H1 (cell line): ENCODE results near the gene IDH3A.

Experiments used
- BACH1 ChIP-seq: IDR thresholded peaks from 2 replicates; pipeline ENCODE4 v1.6.1; 2012; ENCODE audit warnings: low read length, improper control_type of control experiment
- CTCF ChIP-seq, 3 experiments: IDR thresholded peaks; 1 replicate in 2 of 3; 2 replicates in 1 of 3; pipeline versions ENCODE4 v1.5.1 to v1.6.1; 2011; ENCODE audit warnings: low read length in 3 of 3, mild to moderate bottlenecking in 3 of 3, inconsistent platforms in 2 of 3, low read depth in 1 of 3, moderate library complexity in 1 of 3; ENCODE audit not compliant: insufficient read depth in 1 of 3; ENCODE audit errors: control extremely low read depth in 1 of 3
- GTF2F1 ChIP-seq: IDR thresholded peaks from 2 replicates; pipeline ENCODE4 v1.6.1; 2012; ENCODE audit warnings: low read depth, low read length, improper control_type of control experiment, borderline replicate concordance
- HDAC6 ChIP-seq: IDR thresholded peaks from one replicate; pipeline ENCODE4 v1.7.1; 2012; ENCODE audit warnings: low read depth, mild to moderate bottlenecking, inconsistent platforms, low read length, moderate library complexity
- JUN ChIP-seq: IDR thresholded peaks from 2 replicates; pipeline ENCODE4 v1.6.1; 2011; ENCODE audit warnings: low read depth, mild to moderate bottlenecking, improper control_type of control experiment, low read length
- POLR2A ChIP-seq, 2 experiments: IDR thresholded peaks; 1 replicate in 1 of 2; 2 replicates in 1 of 2; pipeline ENCODE4 v1.6.1; 2011; ENCODE audit warnings: low read depth in 2 of 2, low read length in 2 of 2, mild to moderate bottlenecking in 2 of 2; ENCODE audit errors: control extremely low read depth in 1 of 2
- POLR2AphosphoS5 ChIP-seq: IDR thresholded peaks from 2 replicates; pipeline ENCODE4 v1.6.1; 2011; ENCODE audit warnings: low read depth, low read length
- RBBP5 ChIP-seq: IDR thresholded peaks from 2 replicates; pipeline ENCODE4 v1.7.1; 2012; ENCODE audit warnings: low read depth, mild to moderate bottlenecking, inconsistent platforms, low read length, moderate library complexity, borderline replicate concordance
- RNF2 ChIP-seq: fragments of 200-900, 300-1000 bp; sonication (generic); IDR thresholded peaks from 2 replicates; pipeline ENCODE4 v1.7.1; 2016; ENCODE audit warnings: borderline replicate concordance, low read depth, mild to moderate bottlenecking, antibody characterized with exemption, low read length; ENCODE audit not compliant: poor library complexity, severe bottlenecking; ENCODE audit errors: missing control alignments
- SP1 ChIP-seq: IDR thresholded peaks from 2 replicates; pipeline ENCODE4 v1.6.1; 2011; ENCODE audit warnings: low read depth, low read length
- YY1 ChIP-seq: IDR thresholded peaks from 2 replicates; pipeline ENCODE4 v1.6.1; 2011; ENCODE audit warnings: low read depth, mild to moderate bottlenecking, low read length
- ZNF274 ChIP-seq: IDR thresholded peaks from 2 replicates; pipeline ENCODE4 v1.7.0; 2012; ENCODE audit warnings: low read length, borderline replicate concordance; ENCODE audit errors: extremely low read depth
- TF ChIP-seq, protein P1 (sequence below): IDR thresholded peaks from 2 replicates; pipeline ENCODE4 v1.6.1; 2011; ENCODE audit warnings: low read depth, mild to moderate bottlenecking, low read length; ENCODE audit not compliant: insufficient read depth

DNA sequence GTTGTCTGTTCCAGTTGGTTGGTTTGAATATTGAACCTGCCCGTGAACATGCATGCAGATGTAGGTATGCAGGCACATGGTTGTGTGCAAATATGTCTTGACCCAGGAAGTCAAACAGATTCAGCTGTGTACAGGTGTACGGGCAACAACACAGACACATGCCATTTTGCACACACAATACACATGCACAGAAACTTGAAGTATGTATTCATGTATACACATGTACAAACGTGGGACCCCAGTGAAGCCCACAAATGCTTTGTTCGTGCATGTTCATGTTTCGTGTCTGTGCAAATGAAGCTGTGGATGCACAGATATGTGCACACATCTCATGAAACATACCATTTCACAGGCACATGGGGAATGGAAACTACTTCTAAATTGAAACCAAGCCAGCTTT lies 30.7 kb downstream of the IDH3A start:
- TF ChIP-seq POLR2AphosphoS5 (no peak), POLR2A (IDR thresholded peaks at IDR 0.05; ENCODE audit: control extremely low read depth in 1 of 2, low read depth in 2 of 2, low read length in 2 of 2) (no peak), CTCF (IDR thresholded peaks at IDR 0.05; ENCODE audit: control extremely low read depth in 1 of 3, insufficient read depth in 1 of 3, low read depth in 1 of 3, low read length in 3 of 3) (no peak), RNF2 (no peak), ZNF274 (no peak), JUN (no peak), GTF2F1 (no peak), RBBP5 (no peak), SP1 (no peak), HDAC6 (no peak), BACH1 (no peak), YY1 (no peak)
- TF ChIP-seq, protein P1, sequence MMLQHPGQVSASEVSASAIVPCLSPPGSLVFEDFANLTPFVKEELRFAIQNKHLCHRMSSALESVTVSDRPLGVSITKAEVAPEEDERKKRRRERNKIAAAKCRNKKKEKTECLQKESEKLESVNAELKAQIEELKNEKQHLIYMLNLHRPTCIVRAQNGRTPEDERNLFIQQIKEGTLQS, result no peak
